GM23338 (cell line): ENCODE data around the gene INO80. TPM values are rescaled to one million over a fixed set of nuclear protein-coding genes. Genes with fewer than 3 reads are reported as not detected.

Experiments used
- ATAC-seq: fragments of 200-7000 bp; cut with Tn5 transposase; 3 replicates; pipeline ENCODE4 v1.9.1; 2020
- DNase-seq: peaks from one replicate; pipeline ENCODE4 v3.0.0-alpha.2; 2015; ENCODE audit warnings: low spot score
- H2AFZ ChIP-seq: fragments of 200-600 bp; sonication (generic); 2 replicates; pipeline ENCODE4 v1.8.0; 2016; ENCODE audit warnings: antibody characterized with exemption, mild to moderate bottlenecking, moderate library complexity
- H3F3A ChIP-seq: fragments of 200-600 bp; sonication (generic); replicated peaks from 2 replicates; pipeline ENCODE4 v1.8.0; 2017; ENCODE audit warnings: antibody characterized with exemption, mixed run types, low read depth
- H3K27ac ChIP-seq: fragments of 200-600 bp; sonication (generic); 2 replicates; pipeline ENCODE4 v1.6.1; 2016; ENCODE audit warnings: low read depth
- H3K27me3 ChIP-seq: fragments of 200-600 bp; sonication (generic); 2 replicates; pipeline ENCODE4 v1.8.0; 2016; ENCODE audit warnings: mild to moderate bottlenecking, mixed run types, moderate library complexity; ENCODE audit not compliant: insufficient read depth
- H3K36me3 ChIP-seq: fragments of 200-600 bp; sonication (generic); 2 replicates; pipeline ENCODE4 v1.8.0; 2016; ENCODE audit warnings: mild to moderate bottlenecking; ENCODE audit not compliant: insufficient read depth
- H3K4me1 ChIP-seq: fragments of 200-600 bp; sonication (generic); 2 replicates; pipeline ENCODE4 v1.8.0; 2016; ENCODE audit warnings: mild to moderate bottlenecking, moderate library complexity; ENCODE audit not compliant: insufficient read depth
- H3K4me2 ChIP-seq: fragments of 200-600 bp; sonication (generic); 2 replicates; pipeline ENCODE4 v1.7.1; 2017; ENCODE audit warnings: mixed run types
- H3K4me3 ChIP-seq: fragments of 200-600 bp; sonication (generic); 2 replicates; pipeline ENCODE4 v1.6.1; 2016; ENCODE audit warnings: mixed run types
- H3K79me2 ChIP-seq: fragments of 200-600 bp; sonication (generic); replicated peaks from 2 replicates; pipeline ENCODE4 v1.8.0; 2017; ENCODE audit warnings: mild to moderate bottlenecking; ENCODE audit not compliant: insufficient read depth
- H3K9me2 ChIP-seq: fragments of 200-600 bp; sonication (generic); 2 replicates; pipeline ENCODE4 v1.8.0; 2017; ENCODE audit not compliant: insufficient read depth
- H4K20me1 ChIP-seq: fragments of 200-600 bp; sonication (generic); replicated peaks from 2 replicates; pipeline ENCODE4 v1.8.0; 2017; ENCODE audit warnings: mild to moderate bottlenecking; ENCODE audit not compliant: insufficient read depth
- H3K27ac Mint-ChIP-seq: 2 replicates; pipeline ENCODE4 v1.8.0; 2020; ENCODE audit warnings: inconsistent platforms, mild to moderate bottlenecking, moderate library complexity, mixed read lengths
- H3K27me3 Mint-ChIP-seq: 3 replicates; pipeline ENCODE4 v1.8.0; 2022; ENCODE audit warnings: low read depth, mild to moderate bottlenecking, moderate library complexity, mixed read lengths, inconsistent platforms; ENCODE audit not compliant: insufficient read depth, poor library complexity
- H3K36me3 Mint-ChIP-seq: 3 replicates; pipeline ENCODE4 v1.8.0; 2021; ENCODE audit warnings: low read depth, mild to moderate bottlenecking, inconsistent platforms, moderate library complexity, mixed read lengths
- H3K4me1 Mint-ChIP-seq: 3 replicates; pipeline ENCODE4 v1.8.0; 2020; ENCODE audit warnings: mild to moderate bottlenecking, inconsistent platforms, mixed read lengths
- H3K4me3 Mint-ChIP-seq: 3 replicates; pipeline ENCODE4 v1.8.0; 2021; ENCODE audit warnings: moderate library complexity, mild to moderate bottlenecking, inconsistent platforms, mixed read lengths
- H3K9me3 Mint-ChIP-seq: 3 replicates; pipeline ENCODE4 v1.8.0; 2020; ENCODE audit warnings: moderate library complexity, mild to moderate bottlenecking, inconsistent platforms, mixed read lengths
- CREB1 ChIP-seq: fragments of 250-450 bp; sonication (Bioruptor Pico); IDR thresholded peaks from 2 replicates; pipeline ENCODE4 v1.5.0; 2020; ENCODE audit warnings: low read depth, mild to moderate bottlenecking, moderate library complexity
- EZH2 ChIP-seq: fragments of 200-600 bp; sonication (generic); IDR thresholded peaks from one replicate; pipeline ENCODE4 v1.8.0; 2017; ENCODE audit warnings: antibody characterized with exemption, mild to moderate bottlenecking, low read depth; ENCODE audit not compliant: unreplicated experiment
- EZH2phosphoT487 ChIP-seq: fragments of 200-600 bp; sonication (generic); IDR thresholded peaks from one replicate; pipeline ENCODE4 v1.8.1; 2018; ENCODE audit warnings: antibody characterized with exemption; ENCODE audit not compliant: unreplicated experiment
- JUNB ChIP-seq: IDR thresholded peaks from one replicate; pipeline ENCODE4 v1.6.1; 2016; ENCODE audit warnings: antibody characterized with exemption; ENCODE audit not compliant: unreplicated experiment
- NANOG ChIP-seq: IDR thresholded peaks from 2 replicates; pipeline ENCODE4 v1.6.1; 2016; ENCODE audit warnings: antibody characterized with exemption, borderline replicate concordance
- POLR2AphosphoS5 ChIP-seq: IDR thresholded peaks from 2 replicates; pipeline ENCODE4 v1.6.1; 2016; ENCODE audit warnings: antibody characterized with exemption, low read depth
- STAT1 ChIP-seq: IDR thresholded peaks from one replicate; pipeline ENCODE4 v1.6.1; 2016; ENCODE audit warnings: antibody characterized with exemption; ENCODE audit not compliant: unreplicated experiment
- ZNF114 ChIP-seq: fragments of 250-450 bp; sonication (Bioruptor Pico); IDR thresholded peaks from 2 replicates; pipeline ENCODE4 v1.5.0; 2020; ENCODE audit warnings: mild to moderate bottlenecking, moderate library complexity
- ZNF331 ChIP-seq: fragments of 250-450 bp; sonication (Bioruptor Pico); IDR thresholded peaks from 2 replicates; pipeline ENCODE4 v1.5.0; 2020; ENCODE audit warnings: low read depth, mild to moderate bottlenecking, moderate library complexity
- polyA plus RNA-seq: library from polyadenylated mRNA; unstranded; fragments of >200 nt; fragmentation: Nextera tagmentation; extraction: Ambion mirVana; gene quantifications from 2 replicates; pipeline ENCODE4 v1.2.1, GENCODE V29; 2016
- total RNA-seq: library from RNA; depleted of rRNA; stranded (reverse); fragments of >200 nt; shearing (Covaris generic); gene quantifications from 2 replicates; pipeline ENCODE4 v1.2.3, GENCODE V29; 2014
- TF ChIP-seq, protein P1 (sequence below), 2 experiments: fragments of 200-600 bp in 1 of 2; sonication (generic) in 1 of 2; conservative IDR thresholded peaks; 2 replicates each; pipeline versions ENCODE4 v1.5.1 to v1.6.1; 2016 to 2017; ENCODE audit warnings: antibody characterized with exemption in 2 of 2, low read depth in 2 of 2, mild to moderate bottlenecking in 2 of 2, moderate library complexity in 1 of 2
- TF ChIP-seq, protein P2 (sequence below): fragments of 250-450 bp; sonication (Bioruptor Pico); IDR thresholded peaks from 2 replicates; pipeline ENCODE4 v1.5.0; 2020; ENCODE audit warnings: mild to moderate bottlenecking, moderate library complexity
- TF ChIP-seq, protein P3 (sequence below): IDR thresholded peaks from one replicate; pipeline ENCODE4 v1.6.1; 2018; ENCODE audit warnings: antibody characterized with exemption; ENCODE audit not compliant: unreplicated experiment
- TF ChIP-seq, protein P4 (sequence below): IDR thresholded peaks from 2 replicates; pipeline ENCODE4 v1.6.1; 2016; ENCODE audit warnings: antibody characterized with exemption

Gene INO80
- total and polyA plus RNA-seq, 2 experiments from 2014 or later = 6.5 to 24.9 TPM

DNA sequence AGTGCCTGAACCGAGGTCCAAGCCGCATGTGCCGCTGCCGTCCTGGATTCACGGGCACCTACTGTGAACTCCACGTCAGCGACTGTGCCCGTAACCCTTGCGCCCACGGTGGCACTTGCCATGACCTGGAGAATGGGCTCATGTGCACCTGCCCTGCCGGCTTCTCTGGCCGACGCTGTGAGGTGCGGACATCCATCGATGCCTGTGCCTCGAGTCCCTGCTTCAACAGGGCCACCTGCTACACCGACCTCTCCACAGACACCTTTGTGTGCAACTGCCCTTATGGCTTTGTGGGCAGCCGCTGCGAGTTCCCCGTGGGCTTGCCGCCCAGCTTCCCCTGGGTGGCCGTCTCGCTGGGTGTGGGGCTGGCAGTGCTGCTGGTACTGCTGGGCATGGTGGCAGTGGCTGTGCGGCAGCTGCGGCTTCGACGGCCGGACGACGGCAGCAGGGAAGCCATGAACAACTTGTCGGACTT, 179.8 kb downstream of the INO80 start:
- H3K27ac Mint-ChIP-seq = no peak overlapping the region
- Histone ChIP-seq H3K36me3 (no peaks in the 10 kb centered on the region), H3K27ac (no peak overlapping the region), H2AFZ (no peak overlapping the region), H3K4me2 (no peak overlapping the region), H3K79me2 (no peaks in the 10 kb centered on the region), H3K9me2 (no peaks in the 10 kb centered on the region), H4K20me1 (0 out of 2 replicates have a peak, but pooled peaks cover 6% of the 10 kb centered on the region), H3K4me1 (peaks cover 12% of the 10 kb centered on the region; the same call in 1 of the 2 replicates), H3F3A (peaks cover 14% of the 10 kb centered on the region; the same call in 1 of the 2 replicates), H3K27me3 (peaks cover 41% of the 10 kb centered on the region), H3K4me3 (no peak overlapping the region)
- peaks cover 51% of the 10 kb centered on the region for H3K27me3 Mint-ChIP-seq
- no peaks in the 10 kb centered on the region for H3K9me3 Mint-ChIP-seq
- no peak for ATAC-seq
- H3K4me1 Mint-ChIP-seq = peaks cover 40% of the 10 kb centered on the region
- no peak for DNase-seq
- H3K4me3 Mint-ChIP-seq = no peak overlapping the region
- no peaks in the 10 kb centered on the region; the same call in 2 of the 3 replicates for H3K36me3 Mint-ChIP-seq
- TF ChIP-seq ZNF331 = no peak
- no peak for TF ChIP-seq POLR2AphosphoS5
- TF ChIP-seq, protein P1, sequence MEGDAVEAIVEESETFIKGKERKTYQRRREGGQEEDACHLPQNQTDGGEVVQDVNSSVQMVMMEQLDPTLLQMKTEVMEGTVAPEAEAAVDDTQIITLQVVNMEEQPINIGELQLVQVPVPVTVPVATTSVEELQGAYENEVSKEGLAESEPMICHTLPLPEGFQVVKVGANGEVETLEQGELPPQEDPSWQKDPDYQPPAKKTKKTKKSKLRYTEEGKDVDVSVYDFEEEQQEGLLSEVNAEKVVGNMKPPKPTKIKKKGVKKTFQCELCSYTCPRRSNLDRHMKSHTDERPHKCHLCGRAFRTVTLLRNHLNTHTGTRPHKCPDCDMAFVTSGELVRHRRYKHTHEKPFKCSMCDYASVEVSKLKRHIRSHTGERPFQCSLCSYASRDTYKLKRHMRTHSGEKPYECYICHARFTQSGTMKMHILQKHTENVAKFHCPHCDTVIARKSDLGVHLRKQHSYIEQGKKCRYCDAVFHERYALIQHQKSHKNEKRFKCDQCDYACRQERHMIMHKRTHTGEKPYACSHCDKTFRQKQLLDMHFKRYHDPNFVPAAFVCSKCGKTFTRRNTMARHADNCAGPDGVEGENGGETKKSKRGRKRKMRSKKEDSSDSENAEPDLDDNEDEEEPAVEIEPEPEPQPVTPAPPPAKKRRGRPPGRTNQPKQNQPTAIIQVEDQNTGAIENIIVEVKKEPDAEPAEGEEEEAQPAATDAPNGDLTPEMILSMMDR (conservative IDR thresholded peaks at IDR 0.05; ENCODE audit: low read depth in 2 of 2) = no peak
- TF ChIP-seq EZH2 = no peak
- TF ChIP-seq, protein P2, sequence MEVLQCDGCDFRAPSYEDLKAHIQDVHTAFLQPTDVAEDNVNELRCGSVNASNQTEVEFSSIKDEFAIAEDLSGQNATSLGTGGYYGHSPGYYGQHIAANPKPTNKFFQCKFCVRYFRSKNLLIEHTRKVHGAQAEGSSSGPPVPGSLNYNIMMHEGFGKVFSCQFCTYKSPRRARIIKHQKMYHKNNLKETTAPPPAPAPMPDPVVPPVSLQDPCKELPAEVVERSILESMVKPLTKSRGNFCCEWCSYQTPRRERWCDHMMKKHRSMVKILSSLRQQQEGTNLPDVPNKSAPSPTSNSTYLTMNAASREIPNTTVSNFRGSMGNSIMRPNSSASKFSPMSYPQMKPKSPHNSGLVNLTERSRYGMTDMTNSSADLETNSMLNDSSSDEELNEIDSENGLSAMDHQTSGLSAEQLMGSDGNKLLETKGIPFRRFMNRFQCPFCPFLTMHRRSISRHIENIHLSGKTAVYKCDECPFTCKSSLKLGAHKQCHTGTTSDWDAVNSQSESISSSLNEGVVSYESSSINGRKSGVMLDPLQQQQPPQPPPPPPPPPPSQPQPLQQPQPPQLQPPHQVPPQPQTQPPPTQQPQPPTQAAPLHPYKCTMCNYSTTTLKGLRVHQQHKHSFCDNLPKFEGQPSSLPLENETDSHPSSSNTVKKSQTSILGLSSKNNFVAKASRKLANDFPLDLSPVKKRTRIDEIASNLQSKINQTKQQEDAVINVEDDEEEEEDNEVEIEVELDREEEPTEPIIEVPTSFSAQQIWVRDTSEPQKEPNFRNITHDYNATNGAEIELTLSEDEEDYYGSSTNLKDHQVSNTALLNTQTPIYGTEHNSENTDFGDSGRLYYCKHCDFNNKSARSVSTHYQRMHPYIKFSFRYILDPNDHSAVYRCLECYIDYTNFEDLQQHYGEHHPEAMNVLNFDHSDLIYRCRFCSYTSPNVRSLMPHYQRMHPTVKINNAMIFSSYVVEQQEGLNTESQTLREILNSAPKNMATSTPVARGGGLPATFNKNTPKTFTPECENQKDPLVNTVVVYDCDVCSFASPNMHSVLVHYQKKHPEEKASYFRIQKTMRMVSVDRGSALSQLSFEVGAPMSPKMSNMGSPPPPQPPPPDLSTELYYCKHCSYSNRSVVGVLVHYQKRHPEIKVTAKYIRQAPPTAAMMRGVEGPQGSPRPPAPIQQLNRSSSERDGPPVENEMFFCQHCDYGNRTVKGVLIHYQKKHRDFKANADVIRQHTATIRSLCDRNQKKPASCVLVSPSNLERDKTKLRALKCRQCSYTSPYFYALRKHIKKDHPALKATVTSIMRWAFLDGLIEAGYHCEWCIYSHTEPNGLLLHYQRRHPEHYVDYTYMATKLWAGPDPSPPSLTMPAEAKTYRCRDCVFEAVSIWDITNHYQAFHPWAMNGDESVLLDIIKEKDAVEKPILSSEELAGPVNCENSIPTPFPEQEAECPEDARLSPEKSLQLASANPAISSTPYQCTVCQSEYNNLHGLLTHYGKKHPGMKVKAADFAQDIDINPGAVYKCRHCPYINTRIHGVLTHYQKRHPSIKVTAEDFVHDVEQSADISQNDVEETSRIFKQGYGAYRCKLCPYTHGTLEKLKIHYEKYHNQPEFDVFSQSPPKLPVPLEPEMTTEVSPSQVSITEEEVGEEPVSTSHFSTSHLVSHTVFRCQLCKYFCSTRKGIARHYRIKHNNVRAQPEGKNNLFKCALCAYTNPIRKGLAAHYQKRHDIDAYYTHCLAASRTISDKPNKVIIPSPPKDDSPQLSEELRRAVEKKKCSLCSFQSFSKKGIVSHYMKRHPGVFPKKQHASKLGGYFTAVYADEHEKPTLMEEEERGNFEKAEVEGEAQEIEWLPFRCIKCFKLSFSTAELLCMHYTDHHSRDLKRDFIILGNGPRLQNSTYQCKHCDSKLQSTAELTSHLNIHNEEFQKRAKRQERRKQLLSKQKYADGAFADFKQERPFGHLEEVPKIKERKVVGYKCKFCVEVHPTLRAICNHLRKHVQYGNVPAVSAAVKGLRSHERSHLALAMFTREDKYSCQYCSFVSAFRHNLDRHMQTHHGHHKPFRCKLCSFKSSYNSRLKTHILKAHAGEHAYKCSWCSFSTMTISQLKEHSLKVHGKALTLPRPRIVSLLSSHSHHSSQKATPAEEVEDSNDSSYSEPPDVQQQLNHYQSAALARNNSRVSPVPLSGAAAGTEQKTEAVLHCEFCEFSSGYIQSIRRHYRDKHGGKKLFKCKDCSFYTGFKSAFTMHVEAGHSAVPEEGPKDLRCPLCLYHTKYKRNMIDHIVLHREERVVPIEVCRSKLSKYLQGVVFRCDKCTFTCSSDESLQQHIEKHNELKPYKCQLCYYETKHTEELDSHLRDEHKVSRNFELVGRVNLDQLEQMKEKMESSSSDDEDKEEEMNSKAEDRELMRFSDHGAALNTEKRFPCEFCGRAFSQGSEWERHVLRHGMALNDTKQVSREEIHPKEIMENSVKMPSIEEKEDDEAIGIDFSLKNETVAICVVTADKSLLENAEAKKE (CRISPR knock-in tag) = no peak
- TF ChIP-seq JUNB = no peak
- TF ChIP-seq NANOG = no peak
- TF ChIP-seq EZH2phosphoT487 = no peak
- TF ChIP-seq STAT1 = no peak
- TF ChIP-seq, protein P3, sequence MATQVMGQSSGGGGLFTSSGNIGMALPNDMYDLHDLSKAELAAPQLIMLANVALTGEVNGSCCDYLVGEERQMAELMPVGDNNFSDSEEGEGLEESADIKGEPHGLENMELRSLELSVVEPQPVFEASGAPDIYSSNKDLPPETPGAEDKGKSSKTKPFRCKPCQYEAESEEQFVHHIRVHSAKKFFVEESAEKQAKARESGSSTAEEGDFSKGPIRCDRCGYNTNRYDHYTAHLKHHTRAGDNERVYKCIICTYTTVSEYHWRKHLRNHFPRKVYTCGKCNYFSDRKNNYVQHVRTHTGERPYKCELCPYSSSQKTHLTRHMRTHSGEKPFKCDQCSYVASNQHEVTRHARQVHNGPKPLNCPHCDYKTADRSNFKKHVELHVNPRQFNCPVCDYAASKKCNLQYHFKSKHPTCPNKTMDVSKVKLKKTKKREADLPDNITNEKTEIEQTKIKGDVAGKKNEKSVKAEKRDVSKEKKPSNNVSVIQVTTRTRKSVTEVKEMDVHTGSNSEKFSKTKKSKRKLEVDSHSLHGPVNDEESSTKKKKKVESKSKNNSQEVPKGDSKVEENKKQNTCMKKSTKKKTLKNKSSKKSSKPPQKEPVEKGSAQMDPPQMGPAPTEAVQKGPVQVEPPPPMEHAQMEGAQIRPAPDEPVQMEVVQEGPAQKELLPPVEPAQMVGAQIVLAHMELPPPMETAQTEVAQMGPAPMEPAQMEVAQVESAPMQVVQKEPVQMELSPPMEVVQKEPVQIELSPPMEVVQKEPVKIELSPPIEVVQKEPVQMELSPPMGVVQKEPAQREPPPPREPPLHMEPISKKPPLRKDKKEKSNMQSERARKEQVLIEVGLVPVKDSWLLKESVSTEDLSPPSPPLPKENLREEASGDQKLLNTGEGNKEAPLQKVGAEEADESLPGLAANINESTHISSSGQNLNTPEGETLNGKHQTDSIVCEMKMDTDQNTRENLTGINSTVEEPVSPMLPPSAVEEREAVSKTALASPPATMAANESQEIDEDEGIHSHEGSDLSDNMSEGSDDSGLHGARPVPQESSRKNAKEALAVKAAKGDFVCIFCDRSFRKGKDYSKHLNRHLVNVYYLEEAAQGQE = no peak
- TF ChIP-seq, protein P4, sequence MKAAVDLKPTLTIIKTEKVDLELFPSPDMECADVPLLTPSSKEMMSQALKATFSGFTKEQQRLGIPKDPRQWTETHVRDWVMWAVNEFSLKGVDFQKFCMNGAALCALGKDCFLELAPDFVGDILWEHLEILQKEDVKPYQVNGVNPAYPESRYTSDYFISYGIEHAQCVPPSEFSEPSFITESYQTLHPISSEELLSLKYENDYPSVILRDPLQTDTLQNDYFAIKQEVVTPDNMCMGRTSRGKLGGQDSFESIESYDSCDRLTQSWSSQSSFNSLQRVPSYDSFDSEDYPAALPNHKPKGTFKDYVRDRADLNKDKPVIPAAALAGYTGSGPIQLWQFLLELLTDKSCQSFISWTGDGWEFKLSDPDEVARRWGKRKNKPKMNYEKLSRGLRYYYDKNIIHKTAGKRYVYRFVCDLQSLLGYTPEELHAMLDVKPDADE = no peak
- TF ChIP-seq CREB1 (CRISPR knock-in tag) = no peak
- no peak for TF ChIP-seq ZNF114
